ENCODE data around the gene ARHGEF19. TPM values are rescaled to one million over a fixed set of nuclear protein-coding genes. Genes with fewer than 3 reads are reported as not detected.

ARHGEF19 gene
- total and polyA plus RNA-seq, 10 donors, result 3.5 to 12.9 (median 7.8) TPM

DNA sequence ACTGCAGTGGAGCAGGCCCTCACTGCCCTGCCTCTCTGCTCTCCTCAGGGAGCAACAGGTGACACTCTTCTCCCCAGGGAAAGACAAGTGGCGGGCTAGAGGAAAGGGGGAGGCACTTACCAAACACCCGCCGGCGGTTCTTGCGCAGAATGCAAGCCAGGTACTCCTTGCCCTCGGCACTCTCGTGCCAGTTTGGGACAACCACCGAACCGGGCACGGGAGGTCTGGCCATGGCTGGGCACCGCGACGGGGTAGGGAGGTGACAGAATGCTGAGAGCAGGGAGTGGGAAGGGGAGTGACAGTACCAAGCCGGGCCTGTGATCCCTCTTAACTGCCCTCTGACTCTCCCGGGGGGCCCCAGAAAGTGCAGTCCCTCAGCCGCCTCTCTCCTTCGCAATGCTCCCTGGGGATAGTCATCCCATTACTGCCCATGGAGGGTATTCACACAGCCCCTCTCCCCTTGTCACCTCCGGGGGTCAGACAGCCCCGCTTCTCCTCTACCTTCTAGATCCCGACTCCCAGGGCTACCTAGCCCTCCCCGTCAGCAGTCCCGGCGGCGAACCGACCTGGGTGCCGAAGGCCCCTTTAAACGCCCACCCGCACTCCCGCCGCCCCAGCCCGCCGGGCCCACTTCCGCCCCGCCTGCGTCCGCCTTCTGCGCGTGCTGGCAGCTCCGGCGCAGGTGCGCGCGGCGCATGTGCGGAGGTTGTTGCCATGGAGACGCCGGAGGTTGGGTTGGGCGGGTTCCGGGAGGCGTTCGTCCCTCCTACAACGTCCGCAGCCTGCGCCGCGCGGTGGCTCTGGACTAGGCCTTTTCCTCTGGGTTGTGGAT lies 24.3 kb upstream of the ARHGEF19 start, which contains the start of gene CPLANE2:
CPLANE2 (minus strand) TSS at position 673 of the 832 bp plus-strand sequence; CDS start at position 232, 441 bp downstream.
- WGBS, 5 donors, result 1 to 2% (median 1%) methylated on average over 44 to 57 of the region's 57 CpGs
- no peaks in the 10 kb centered on the region for H3K27me3 ChIP-seq (replicated peaks in 1 of 7)
- no peaks in the 10 kb centered on the region for H3K9me3 ChIP-seq
- H3K36me3 ChIP-seq, result peaks cover 0 to 18% (median 4%) of the 10 kb centered on the region in 6 donors
- peak within 1 kb of the TSS; percentile 58 to 78 (median 60) for H3K4me3 ChIP-seq
- H3K4me1 ChIP-seq, result peaks cover 8 to 33% (median 19%) of the 10 kb centered on the region in 6 donors
- intact Hi-C loops (cut with DNase I; ENCODE audit: low total_unique reads), result no loop called here
- peak within 1 kb of the TSS; percentile 61 to 93 (median 88) for H3K27ac ChIP-seq
- DNase-seq, result peak; percentile 99
- TF ChIP-seq POLR2AphosphoS5 (IDR thresholded peaks at IDR 0.05) (peak; percentile 90 to 97 (median 93)), POLR2A (IDR thresholded peaks at IDR 0.05) (peak in 1 of 3 donors; percentile 62)
- TF ChIP-seq, protein P1, sequence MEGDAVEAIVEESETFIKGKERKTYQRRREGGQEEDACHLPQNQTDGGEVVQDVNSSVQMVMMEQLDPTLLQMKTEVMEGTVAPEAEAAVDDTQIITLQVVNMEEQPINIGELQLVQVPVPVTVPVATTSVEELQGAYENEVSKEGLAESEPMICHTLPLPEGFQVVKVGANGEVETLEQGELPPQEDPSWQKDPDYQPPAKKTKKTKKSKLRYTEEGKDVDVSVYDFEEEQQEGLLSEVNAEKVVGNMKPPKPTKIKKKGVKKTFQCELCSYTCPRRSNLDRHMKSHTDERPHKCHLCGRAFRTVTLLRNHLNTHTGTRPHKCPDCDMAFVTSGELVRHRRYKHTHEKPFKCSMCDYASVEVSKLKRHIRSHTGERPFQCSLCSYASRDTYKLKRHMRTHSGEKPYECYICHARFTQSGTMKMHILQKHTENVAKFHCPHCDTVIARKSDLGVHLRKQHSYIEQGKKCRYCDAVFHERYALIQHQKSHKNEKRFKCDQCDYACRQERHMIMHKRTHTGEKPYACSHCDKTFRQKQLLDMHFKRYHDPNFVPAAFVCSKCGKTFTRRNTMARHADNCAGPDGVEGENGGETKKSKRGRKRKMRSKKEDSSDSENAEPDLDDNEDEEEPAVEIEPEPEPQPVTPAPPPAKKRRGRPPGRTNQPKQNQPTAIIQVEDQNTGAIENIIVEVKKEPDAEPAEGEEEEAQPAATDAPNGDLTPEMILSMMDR (IDR thresholded peaks at IDR 0.05 in 8 of 11, conservative IDR thresholded peaks at IDR 0.05 in 3 of 11), result peak in 1 of 11 experiments; percentile 18

DNA sequence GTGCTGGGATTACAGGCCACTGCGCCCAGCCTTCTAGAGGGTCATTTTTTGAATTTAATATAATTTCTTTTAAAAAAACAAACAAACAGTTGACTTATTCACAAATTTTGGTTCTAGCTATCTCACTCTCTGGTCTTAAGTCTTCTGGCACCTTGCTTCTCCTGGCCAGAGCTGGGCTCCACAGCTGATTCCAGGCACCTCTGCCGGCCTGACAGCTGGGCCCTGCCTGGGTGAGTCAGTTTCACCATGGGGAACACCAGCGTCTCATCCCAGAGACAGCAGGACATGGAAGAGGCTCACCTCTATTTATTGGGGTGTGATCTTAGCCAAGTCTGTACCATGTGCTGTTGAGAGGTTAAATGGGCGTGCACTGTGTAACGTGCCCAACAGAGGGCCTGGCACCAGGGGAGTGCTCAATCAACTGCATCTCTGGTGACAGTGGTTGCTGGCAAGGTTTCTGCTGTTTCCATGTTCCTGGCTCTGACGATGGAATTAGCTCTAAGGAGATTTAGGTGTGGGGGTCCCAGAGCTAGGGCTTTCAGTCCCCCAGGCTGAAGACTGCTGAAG lies 23.6 kb upstream of the ARHGEF19 start:
- peaks cover 0 to 23% (median 4%) of the 10 kb centered on the region in 6 donors for H3K36me3 ChIP-seq
- DNase-seq, result no peak
- no peaks in the 10 kb centered on the region for H3K9me3 ChIP-seq
- H3K27ac ChIP-seq, result peak overlapping the region in 7 of 8 donors; percentile 83 to 93 (median 88)
- H3K4me1 ChIP-seq, result peaks cover 8 to 33% (median 19%) of the 10 kb centered on the region in 6 donors
- H3K4me3 ChIP-seq, result peak overlapping the region; percentile 58 to 78 (median 60)
- H3K27me3 ChIP-seq (replicated peaks in 1 of 7), result no peaks in the 10 kb centered on the region
- WGBS, 5 donors, result 42 to 65% (median 45%) methylated on average over 4 to 6 of the region's 6 CpGs
- intact Hi-C loops (cut with DNase I; ENCODE audit: low total_unique reads), result no loop called here
- TF ChIP-seq, protein P1 (IDR thresholded peaks at IDR 0.05 in 8 of 11, conservative IDR thresholded peaks at IDR 0.05 in 3 of 11), result peak in 9 of 11 experiments; percentile 28 to 57 (median 41)
- TF ChIP-seq POLR2A (IDR thresholded peaks at IDR 0.05), result no peak

- no peak overlapping the region for H3K27ac ChIP-seq
- no peak for TF ChIP-seq POLR2A (IDR thresholded peaks at IDR 0.05)
- no peak for TF ChIP-seq POLR2AphosphoS5 (IDR thresholded peaks at IDR 0.05)
- TF ChIP-seq, protein P1 (IDR thresholded peaks at IDR 0.05 in 8 of 11, conservative IDR thresholded peaks at IDR 0.05 in 3 of 11), result no peak
- peaks cover 0 to 24% (median 4%) of the 10 kb centered on the region in 6 donors for H3K36me3 ChIP-seq
- H3K9me3 ChIP-seq, result no peaks in the 10 kb centered on the region
- no peaks in the 10 kb centered on the region for H3K27me3 ChIP-seq (replicated peaks in 1 of 7)
- DNase-seq, result no peak
- intact Hi-C loops (cut with DNase I; ENCODE audit: low total_unique reads), result no loop called here
- H3K4me1 ChIP-seq, result peaks cover 8 to 33% (median 19%) of the 10 kb centered on the region in 6 donors
- H3K4me3 ChIP-seq, result no peak overlapping the region
- WGBS, 5 donors, result 88 to 98% (median 92%) methylated on average over 2 of the region's 2 CpGs
Measured at GRCh38 chr1:16235347-16235746, 22.9 kb upstream of the ARHGEF19 start.

DNA sequence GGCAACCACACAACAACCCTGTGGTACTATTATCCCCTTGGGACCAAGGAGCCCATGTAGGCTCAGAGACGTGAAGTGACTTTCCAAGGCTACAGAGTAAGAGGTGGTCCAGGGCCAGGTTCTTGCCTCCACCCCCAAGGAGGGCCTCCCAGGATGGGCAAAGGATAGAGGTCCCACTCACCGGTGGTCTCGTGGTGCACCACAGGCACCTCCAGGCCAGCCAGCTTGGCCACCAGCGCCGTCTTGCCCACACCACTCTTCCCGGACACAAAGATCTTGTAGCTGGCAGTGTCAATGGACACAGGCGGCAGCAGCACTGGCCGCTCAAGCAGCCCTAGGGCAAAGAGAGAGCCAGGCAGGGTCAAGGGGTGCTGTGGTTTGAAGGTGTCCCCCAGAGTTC lies 21.0 kb upstream of the ARHGEF19 start:
- no peak overlapping the region for H3K4me3 ChIP-seq
- no peaks in the 10 kb centered on the region for H3K9me3 ChIP-seq
- H3K4me1 ChIP-seq, result peaks cover 8 to 36% (median 19%) of the 10 kb centered on the region in 6 donors
- no peak for TF ChIP-seq POLR2A (IDR thresholded peaks at IDR 0.05)
- TF ChIP-seq, protein P1 (IDR thresholded peaks at IDR 0.05 in 8 of 11, conservative IDR thresholded peaks at IDR 0.05 in 3 of 11), result no peak
- TF ChIP-seq POLR2AphosphoS5 (IDR thresholded peaks at IDR 0.05), result no peak
- intact Hi-C loops (cut with DNase I; ENCODE audit: low total_unique reads), result no loop called here
- H3K27ac ChIP-seq, result no peak overlapping the region
- DNase-seq, result peak; percentile 72
- H3K36me3 ChIP-seq, result peaks cover 0 to 29% (median 4%) of the 10 kb centered on the region in 6 donors
- WGBS, 5 donors, result 93 to 100% (median 95%) methylated on average over 7 to 8 of the region's 8 CpGs
- peaks cover 0 to 7% (median 0%) of the 10 kb centered on the region in 7 donors for H3K27me3 ChIP-seq (replicated peaks in 1 of 7)

Measured in spleen (tissue), 11 donors.